Caco-2 (cell line): ENCODE results near the gene NR2C2. TPM values are rescaled to one million over a fixed set of nuclear protein-coding genes. Genes with fewer than 3 reads are reported as not detected.
A peak's percentile ranks its signal among the peaks of the same experiment; 100 is the strongest.

ENCODE experiments used
- BruUV-seq: library from RNA; stranded (reverse); fragments of 400-500 nt; replicated peaks from 2 replicates; lab custom pipeline; 2021; lab: Mats Ljungman, UMichigan
- CTCF ChIA-PET: fragments of 300-600 bp; sonication (Branson Sonifier 250); formaldehyde crosslinking; loops from one replicate; lab custom pipeline; 2022; ENCODE audit warnings: antibody characterized with exemption; lab: Charles Lee
- POLR2A ChIA-PET: fragments of 300-600 bp; sonication (Branson Sonifier 250); formaldehyde crosslinking; loops from one replicate; lab custom pipeline; 2022; ENCODE audit warnings: antibody characterized with exemption; lab: Charles Lee
- DNase-seq, 2 experiments: peaks; one replicate each; pipeline versions ENCODE4 v3.0.0 to v3.0.0-alpha.2; 2020 to 2022
- H3K27me3 ChIP-seq: replicated peaks from 2 replicates; pipeline ENCODE4 v1.6.0; 2011; ENCODE audit warnings: low read length; ENCODE audit not compliant: control insufficient read depth, insufficient read depth
- H3K36me3 ChIP-seq: 2 replicates; pipeline ENCODE4 v1.5.1; 2011; ENCODE audit warnings: low read length; ENCODE audit not compliant: control insufficient read depth, insufficient read depth
- H3K4me1 ChIP-seq: fragments of 250-450 bp; sonication (Bioruptor Pico); 2 replicates; pipeline ENCODE4 v1.5.1; 2020; ENCODE audit warnings: mild to moderate bottlenecking
- H3K4me3 ChIP-seq: 2 replicates; pipeline ENCODE4 v1.5.1; 2011; ENCODE audit warnings: low read depth, mild to moderate bottlenecking, control low read depth, low read length
- H3K9me3 ChIP-seq: fragments of 250-450 bp; sonication (Bioruptor Pico); 2 replicates; pipeline ENCODE4 v1.5.1; 2020; ENCODE audit warnings: mild to moderate bottlenecking, moderate library complexity
- H3K27ac Mint-ChIP-seq: one replicate; pipeline ENCODE4 v1.8.0; 2022; ENCODE audit warnings: mixed read lengths; ENCODE audit not compliant: unreplicated experiment
- H3K27me3 Mint-ChIP-seq: one replicate; pipeline ENCODE4 v1.8.0; 2022; ENCODE audit warnings: mixed read lengths; ENCODE audit not compliant: insufficient read depth, unreplicated experiment
- H3K36me3 Mint-ChIP-seq: one replicate; pipeline ENCODE4 v1.8.0; 2022; ENCODE audit warnings: mild to moderate bottlenecking, mixed read lengths; ENCODE audit not compliant: insufficient read depth, unreplicated experiment
- H3K4me1 Mint-ChIP-seq: one replicate; pipeline ENCODE4 v1.8.0; 2022; ENCODE audit warnings: low read depth, mixed read lengths; ENCODE audit not compliant: unreplicated experiment
- H3K4me3 Mint-ChIP-seq: one replicate; pipeline ENCODE4 v1.8.0; 2022; ENCODE audit warnings: mild to moderate bottlenecking, moderate library complexity, mixed read lengths; ENCODE audit not compliant: unreplicated experiment
- H3K9me3 Mint-ChIP-seq: one replicate; pipeline ENCODE4 v1.8.0; 2022; ENCODE audit warnings: mixed read lengths; ENCODE audit not compliant: unreplicated experiment
- intact Hi-C: fragments of 100-400 bp; cut with micrococcal nuclease; formaldehyde crosslinking; loops from one replicate; pipeline ENCODE4 v1.10.0; 2022; ENCODE audit not compliant: unreplicated experiment
- total RNA-seq: library from RNA; stranded (reverse); gene quantifications from 2 replicates; pipeline ENCODE4 v1.2.3, GENCODE V29; 2022
- TF ChIP-seq, protein P1 (sequence below), 2 experiments: fragments of 200-600 bp in 1 of 2; IDR thresholded peaks; 1 replicate in 1 of 2; 2 replicates in 1 of 2; pipeline versions ENCODE4 v1.5.1 to v1.8.0; 2011 to 2022; ENCODE audit warnings: antibody characterized with exemption in 1 of 2, control low read depth in 1 of 2, inconsistent platforms in 1 of 2, low read depth in 1 of 2, low read length in 1 of 2, mild to moderate bottlenecking in 1 of 2, moderate library complexity in 1 of 2; ENCODE audit not compliant: insufficient read depth in 1 of 2, severe bottlenecking in 1 of 2, unreplicated experiment in 1 of 2

The NR2C2 gene
- total RNA-seq, 1 experiment from 2014 or later = 37.0 TPM

DNA sequence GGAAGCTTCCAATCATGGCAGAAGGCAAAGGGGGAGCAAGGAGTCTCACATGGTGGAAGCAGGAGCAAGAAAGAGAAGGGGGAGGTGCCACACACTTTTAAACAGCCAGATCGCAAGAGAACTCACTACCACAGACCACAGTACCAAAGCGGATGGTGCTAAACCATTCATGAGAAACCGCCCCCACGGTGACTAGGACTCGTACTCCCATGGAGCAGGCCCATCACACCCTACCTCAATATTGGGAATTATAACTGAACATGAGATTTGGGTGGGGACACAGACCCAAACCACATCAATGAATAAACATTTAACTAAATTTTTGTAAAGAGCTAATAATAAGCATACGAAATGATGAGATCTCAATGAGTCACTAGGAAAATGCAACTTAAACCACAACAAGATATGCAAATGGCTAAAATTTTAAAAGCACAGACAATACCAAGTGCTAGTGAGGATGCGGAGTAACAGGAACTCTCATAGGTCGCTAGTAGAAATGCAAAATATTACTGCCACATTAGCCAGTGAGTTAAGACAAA is 107.7 kb downstream of the NR2C2 start:
- Histone ChIP-seq H3K36me3 (peaks cover 6% of the 10 kb centered on the region; the same call in 1 of the 2 replicates), H3K4me3 (no peak overlapping the region), H3K9me3 (no peaks in the 10 kb centered on the region), H3K4me1 (no peaks in the 10 kb centered on the region), H3K27me3 (no peaks in the 10 kb centered on the region)
- DNase-seq = no peak
- ChIA-PET POLR2A (no interaction called here), CTCF (interaction anchor here (0.5 kb wide), 1 partner anchor 546 kb away, joined by 3 read pairs; no protein-coding TSS in a partner anchor)
- intact Hi-C loops = no loop called here
- Mint-ChIP-seq H3K27ac (no peak overlapping the region), H3K4me1 (no peaks in the 10 kb centered on the region), H3K9me3 (no peaks in the 10 kb centered on the region), H3K4me3 (no peak overlapping the region), H3K36me3 (peaks cover 86% of the 10 kb centered on the region), H3K27me3 (no peaks in the 10 kb centered on the region)
- TF ChIP-seq, protein P1, sequence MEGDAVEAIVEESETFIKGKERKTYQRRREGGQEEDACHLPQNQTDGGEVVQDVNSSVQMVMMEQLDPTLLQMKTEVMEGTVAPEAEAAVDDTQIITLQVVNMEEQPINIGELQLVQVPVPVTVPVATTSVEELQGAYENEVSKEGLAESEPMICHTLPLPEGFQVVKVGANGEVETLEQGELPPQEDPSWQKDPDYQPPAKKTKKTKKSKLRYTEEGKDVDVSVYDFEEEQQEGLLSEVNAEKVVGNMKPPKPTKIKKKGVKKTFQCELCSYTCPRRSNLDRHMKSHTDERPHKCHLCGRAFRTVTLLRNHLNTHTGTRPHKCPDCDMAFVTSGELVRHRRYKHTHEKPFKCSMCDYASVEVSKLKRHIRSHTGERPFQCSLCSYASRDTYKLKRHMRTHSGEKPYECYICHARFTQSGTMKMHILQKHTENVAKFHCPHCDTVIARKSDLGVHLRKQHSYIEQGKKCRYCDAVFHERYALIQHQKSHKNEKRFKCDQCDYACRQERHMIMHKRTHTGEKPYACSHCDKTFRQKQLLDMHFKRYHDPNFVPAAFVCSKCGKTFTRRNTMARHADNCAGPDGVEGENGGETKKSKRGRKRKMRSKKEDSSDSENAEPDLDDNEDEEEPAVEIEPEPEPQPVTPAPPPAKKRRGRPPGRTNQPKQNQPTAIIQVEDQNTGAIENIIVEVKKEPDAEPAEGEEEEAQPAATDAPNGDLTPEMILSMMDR (IDR thresholded peaks at IDR 0.05; ENCODE audit: insufficient read depth in 1 of 2, low read depth in 1 of 2, low read length in 1 of 2, severe bottlenecking in 1 of 2, unreplicated experiment in 1 of 2) = no peak
- no TSS peak for BruUV-seq

DNA sequence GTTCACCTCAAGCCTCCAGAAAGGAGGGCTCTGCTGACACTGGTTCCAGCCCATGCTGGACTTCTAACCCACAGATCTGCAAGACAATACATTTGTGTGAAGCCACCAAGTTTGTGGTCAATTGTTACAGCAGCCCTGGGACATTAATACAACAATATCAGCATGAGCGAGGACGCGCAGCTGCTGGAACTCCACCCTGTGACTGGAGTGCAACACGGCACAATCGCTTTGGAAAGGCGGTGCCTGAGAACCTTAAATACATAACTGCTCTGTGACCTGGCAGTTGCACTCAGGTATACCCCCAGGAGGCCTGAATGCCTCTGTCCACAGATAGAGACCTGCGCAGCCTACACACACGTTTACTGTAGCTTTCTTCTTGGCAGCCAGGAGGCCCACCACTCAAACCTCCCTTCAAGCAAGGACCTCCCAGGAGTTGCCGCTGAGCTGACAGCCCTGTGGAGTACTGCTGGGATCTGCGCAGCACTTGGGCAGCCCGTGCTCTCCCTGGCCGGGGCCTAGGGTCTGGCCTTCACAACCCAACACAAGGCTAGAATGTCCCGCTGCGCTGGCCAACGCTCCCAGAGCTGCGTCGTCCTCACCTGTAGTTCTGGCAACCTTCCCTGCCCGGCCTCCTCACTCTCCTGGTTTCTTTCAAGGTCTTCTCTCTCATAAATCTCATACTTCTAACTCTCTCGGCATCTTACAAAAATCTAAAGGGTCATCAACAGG is 109.5 kb downstream of the NR2C2 start:
- no peaks in the 10 kb centered on the region for H3K27me3 Mint-ChIP-seq
- DNase-seq = no peak
- no peaks in the 10 kb centered on the region for H3K4me1 Mint-ChIP-seq
- no peak overlapping the region for H3K27ac Mint-ChIP-seq
- no peaks in the 10 kb centered on the region for H3K9me3 ChIP-seq
- no peaks in the 10 kb centered on the region for H3K9me3 Mint-ChIP-seq
- ChIA-PET CTCF (no interaction called here), POLR2A (no interaction called here)
- TF ChIP-seq, protein P1 (IDR thresholded peaks at IDR 0.05; ENCODE audit: insufficient read depth in 1 of 2, low read depth in 1 of 2, low read length in 1 of 2, severe bottlenecking in 1 of 2, unreplicated experiment in 1 of 2) = no peak
- intact Hi-C loops = no loop called here
- peaks cover 6% of the 10 kb centered on the region; the same call in 1 of the 2 replicates for H3K36me3 ChIP-seq
- H3K4me3 ChIP-seq = no peak overlapping the region
- H3K4me1 ChIP-seq = no peaks in the 10 kb centered on the region
- peaks cover 81% of the 10 kb centered on the region for H3K36me3 Mint-ChIP-seq
- no peaks in the 10 kb centered on the region for H3K27me3 ChIP-seq
- no peak overlapping the region for H3K4me3 Mint-ChIP-seq
- no TSS peak for BruUV-seq

DNA sequence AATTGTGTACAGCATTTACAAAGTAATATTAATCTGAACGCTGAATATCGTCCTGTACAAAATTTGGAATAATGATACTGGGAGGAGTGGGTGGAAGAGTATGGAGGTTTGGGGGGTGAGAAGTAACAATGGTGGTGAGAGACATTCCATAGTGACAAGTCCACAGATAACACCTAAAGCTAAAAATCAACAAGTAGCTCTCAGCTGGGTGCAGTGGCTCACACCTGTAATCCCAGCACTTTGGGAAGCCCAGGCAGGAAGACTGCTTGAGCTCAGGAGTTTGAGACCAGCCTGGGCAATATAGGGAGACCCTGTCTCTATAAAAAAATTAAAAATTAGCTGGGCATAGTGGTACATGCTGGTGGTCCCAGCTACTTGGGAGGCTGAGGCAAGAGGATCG is 112.6 kb downstream of the NR2C2 start:
- Histone ChIP-seq H3K9me3 (no peaks in the 10 kb centered on the region), H3K27me3 (no peaks in the 10 kb centered on the region), H3K36me3 (peaks cover 2% of the 10 kb centered on the region; the same call in 1 of the 2 replicates), H3K4me3 (no peak overlapping the region), H3K4me1 (peaks cover 12% of the 10 kb centered on the region)
- DNase-seq = no peak
- ChIA-PET CTCF (interaction anchor here (0.9 kb wide), 1 partner anchor 9 kb away, joined by 4 read pairs; no protein-coding TSS in a partner anchor), POLR2A (no interaction called here)
- Mint-ChIP-seq H3K27me3 (no peaks in the 10 kb centered on the region), H3K4me3 (no peak overlapping the region), H3K27ac (peak overlapping the region; percentile 25), H3K36me3 (peaks cover 63% of the 10 kb centered on the region), H3K9me3 (no peaks in the 10 kb centered on the region), H3K4me1 (peaks cover 10% of the 10 kb centered on the region)
- TF ChIP-seq, protein P1 (IDR thresholded peaks at IDR 0.05; ENCODE audit: insufficient read depth in 1 of 2, low read depth in 1 of 2, low read length in 1 of 2, severe bottlenecking in 1 of 2, unreplicated experiment in 1 of 2) = no peak
- BruUV-seq = no TSS peak
- intact Hi-C loops = no loop called here
